Activated T-helper 17 cell treated with anti-CD3 and anti-CD28 coated beads, Interleukin-2, amount 50 U/mL, for 72 hours (primary cell): ENCODE measurements around the gene MOK. TPM values are rescaled to one million over a fixed set of nuclear protein-coding genes. Genes with fewer than 3 reads are reported as not detected.
"Not testable (repeated sequence)": the region's sequence is repeated elsewhere in the genome, so short reads cannot be mapped to it uniquely, and the experiment has no call there.

Experiments used
- ATAC-seq: fragments of 150-1000 bp; cut with Tn5 transposase; replicated peaks from 2 replicates; pipeline ENCODE4 v1.10.0; 2021; ENCODE audit warnings: mild to moderate bottlenecking, moderate library complexity
- H3K27ac Mint-ChIP-seq: one replicate; pipeline ENCODE4 v1.8.0; 2022; ENCODE audit warnings: mixed read lengths
- H3K27me3 Mint-ChIP-seq: one replicate; pipeline ENCODE4 v1.8.0; 2022; ENCODE audit warnings: mixed read lengths
- H3K36me3 Mint-ChIP-seq: one replicate; pipeline ENCODE4 v1.8.0; 2022; ENCODE audit warnings: low read depth, mild to moderate bottlenecking, mixed read lengths
- H3K4me1 Mint-ChIP-seq: one replicate; pipeline ENCODE4 v1.8.0; 2022; ENCODE audit warnings: mixed read lengths
- H3K4me3 Mint-ChIP-seq: one replicate; pipeline ENCODE4 v1.8.0; 2022; ENCODE audit warnings: mild to moderate bottlenecking, mixed read lengths
- H3K9me3 Mint-ChIP-seq: one replicate; pipeline ENCODE4 v1.8.0; 2022; ENCODE audit warnings: mixed read lengths
- total RNA-seq, 2 donors: library from RNA; stranded (reverse); gene quantifications; one replicate each; pipeline ENCODE4 v1.2.3, GENCODE V29; 2022

The MOK gene
- total RNA-seq, 2 donors from 2014 or later: 2.3 to 5.5 TPM

DNA sequence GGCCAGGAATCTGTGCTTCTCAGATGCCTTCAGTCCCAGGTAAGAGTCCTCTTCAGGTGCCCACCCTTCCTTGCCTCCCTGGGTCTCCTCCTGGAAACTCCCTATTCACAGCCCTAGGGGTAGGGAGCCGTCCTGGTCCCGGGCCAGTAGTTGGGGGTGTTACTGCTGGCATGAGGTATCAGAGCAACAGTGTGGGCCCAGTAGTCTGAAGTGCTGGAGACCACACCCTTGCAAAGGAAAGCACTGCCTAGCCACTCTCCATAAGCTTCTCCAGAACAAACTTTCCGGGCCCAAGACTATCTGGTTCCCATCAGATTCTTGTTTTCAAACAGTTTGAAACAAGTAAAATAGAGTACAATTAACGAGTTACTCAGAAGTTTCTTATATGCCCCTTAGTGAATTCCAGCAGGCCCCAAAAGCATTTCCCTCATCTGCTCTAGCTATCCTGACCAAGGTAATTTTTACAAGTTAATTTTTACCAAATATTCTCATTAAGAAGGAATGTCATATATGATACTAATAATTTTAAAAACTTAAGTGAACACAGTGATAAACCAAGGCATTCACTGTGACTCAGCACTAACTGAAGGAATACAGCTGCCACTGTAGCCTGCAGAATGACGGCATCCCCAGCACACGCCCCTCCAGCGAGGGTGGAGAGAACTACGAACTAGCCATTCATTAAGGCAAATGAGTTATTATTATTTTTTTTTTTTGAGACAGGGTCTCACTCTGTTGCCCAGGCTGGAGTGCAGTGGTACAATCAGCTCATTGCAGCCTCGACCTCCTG lies 49.4 kb downstream of the MOK start:
- no peak for ATAC-seq
- Mint-ChIP-seq H3K4me1 (no peaks in the 10 kb centered on the region), H3K27me3 (peaks cover 4% of the 10 kb centered on the region), H3K36me3 (no peaks in the 10 kb centered on the region), H3K9me3 (no peaks in the 10 kb centered on the region), H3K4me3 (no peak overlapping the region), H3K27ac (no peak overlapping the region)

DNA sequence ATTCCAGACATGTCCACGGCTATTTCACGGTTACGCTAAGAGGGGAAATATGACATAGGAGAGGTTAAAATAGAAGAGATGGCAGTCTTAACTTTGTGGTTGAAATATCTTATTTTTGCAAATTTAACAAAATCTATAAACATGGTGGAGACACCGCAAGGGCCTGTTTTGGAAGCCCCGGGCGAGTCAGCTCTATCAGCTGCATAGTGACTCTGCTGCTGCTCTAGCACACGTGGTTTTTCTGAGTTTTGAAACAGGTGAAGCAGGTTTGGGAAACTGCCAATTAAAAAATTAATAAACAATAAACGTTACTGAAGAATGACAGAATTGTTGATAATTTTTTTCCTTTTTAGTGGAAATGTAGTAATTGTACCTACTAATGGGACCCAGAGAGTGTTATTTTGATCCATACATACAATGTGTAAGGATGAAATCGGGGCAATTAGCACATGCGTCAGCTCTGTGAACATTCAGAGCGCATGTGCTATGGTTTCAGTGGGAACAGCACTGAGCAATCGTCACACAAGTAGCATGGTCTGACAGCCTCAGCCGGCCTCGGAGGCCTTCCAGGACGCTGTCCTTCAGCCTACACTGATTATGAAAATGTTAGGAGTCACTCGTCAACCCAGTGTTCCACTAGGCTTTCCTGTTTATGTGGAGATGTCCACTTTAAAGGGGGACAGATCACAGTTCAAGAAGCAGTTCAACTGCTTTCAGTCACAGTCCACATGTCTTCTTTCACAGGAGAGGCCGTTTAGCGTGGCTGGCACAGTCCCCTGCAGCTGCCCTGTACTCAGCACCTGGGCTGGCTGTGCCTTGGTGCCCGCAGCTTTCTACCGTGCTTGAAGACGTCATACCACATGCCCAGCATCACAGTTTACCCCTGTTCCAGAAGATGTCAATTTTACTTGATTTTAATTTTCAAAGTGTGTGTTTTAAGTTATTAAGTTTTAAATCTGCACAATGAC lies 51.8 kb downstream of the MOK start:
- H3K4me1 Mint-ChIP-seq: no peaks in the 10 kb centered on the region
- H3K27ac Mint-ChIP-seq: no peak overlapping the region
- H3K4me3 Mint-ChIP-seq: no peak overlapping the region
- H3K27me3 Mint-ChIP-seq: no peaks in the 10 kb centered on the region
- no peaks in the 10 kb centered on the region for H3K9me3 Mint-ChIP-seq
- H3K36me3 Mint-ChIP-seq: no peaks in the 10 kb centered on the region
- ATAC-seq: no peak

- Mint-ChIP-seq H3K27ac (no peak overlapping the region), H3K4me3 (no peak overlapping the region), H3K27me3 (no peaks in the 10 kb centered on the region), H3K4me1 (no peaks in the 10 kb centered on the region), H3K9me3 (no peaks in the 10 kb centered on the region), H3K36me3 (no peaks in the 10 kb centered on the region)
- ATAC-seq: no peak
Observed at GRCh38 chr14:102251161-102251560, 53.8 kb downstream of the MOK start.

DNA sequence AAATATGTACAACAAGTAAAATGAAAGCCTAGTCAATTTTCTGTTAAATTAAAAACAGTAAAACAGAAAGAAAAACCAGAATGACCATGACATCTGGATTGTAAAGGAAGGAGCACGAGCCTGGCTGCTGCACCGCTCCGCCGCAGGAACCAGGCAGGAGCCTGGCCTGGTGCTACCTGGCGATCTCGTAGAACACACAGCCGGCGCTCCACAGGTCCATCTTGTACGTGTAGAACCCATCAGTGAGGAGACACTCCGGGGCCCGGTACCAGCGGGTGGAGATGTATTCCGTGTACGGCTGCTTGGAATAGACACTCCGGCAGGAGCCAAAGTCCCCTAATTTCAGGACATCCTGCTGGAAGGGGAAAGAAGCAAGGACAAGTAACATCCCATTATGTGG lies 54.3 kb downstream of the MOK start:
- H3K36me3 Mint-ChIP-seq: no peaks in the 10 kb centered on the region
- H3K9me3 Mint-ChIP-seq: no peaks in the 10 kb centered on the region
- no peak overlapping the region for H3K4me3 Mint-ChIP-seq
- H3K27me3 Mint-ChIP-seq: no peaks in the 10 kb centered on the region
- no peak for ATAC-seq
- no peaks in the 10 kb centered on the region for H3K4me1 Mint-ChIP-seq
- no peak overlapping the region for H3K27ac Mint-ChIP-seq

- H3K9me3 Mint-ChIP-seq: no peaks in the 10 kb centered on the region
- no peak for ATAC-seq
- H3K27ac Mint-ChIP-seq: no peak overlapping the region
- H3K36me3 Mint-ChIP-seq: no peaks in the 10 kb centered on the region
- H3K27me3 Mint-ChIP-seq: no peaks in the 10 kb centered on the region
- H3K4me3 Mint-ChIP-seq: no peak overlapping the region
- no peaks in the 10 kb centered on the region for H3K4me1 Mint-ChIP-seq
Observed at GRCh38 chr14:102249981-102250380, 55.0 kb downstream of the MOK start.

GRCh38 chr14:102249041-102249440 lies 55.9 kb downstream of the MOK start:
- Mint-ChIP-seq H3K36me3 (no peaks in the 10 kb centered on the region), H3K4me3 (no peak overlapping the region), H3K9me3 (no peaks in the 10 kb centered on the region), H3K27ac (no peak overlapping the region), H3K27me3 (no peaks in the 10 kb centered on the region), H3K4me1 (no peaks in the 10 kb centered on the region)
- no peak for ATAC-seq

- no peak overlapping the region for H3K4me3 Mint-ChIP-seq
- ATAC-seq: no peak
- no peaks in the 10 kb centered on the region for H3K27me3 Mint-ChIP-seq
- H3K4me1 Mint-ChIP-seq: no peaks in the 10 kb centered on the region
- no peak overlapping the region for H3K27ac Mint-ChIP-seq
- H3K36me3 Mint-ChIP-seq: no peaks in the 10 kb centered on the region
- H3K9me3 Mint-ChIP-seq: no peaks in the 10 kb centered on the region
Observed at GRCh38 chr14:102248121-102248520, 56.8 kb downstream of the MOK start.

DNA sequence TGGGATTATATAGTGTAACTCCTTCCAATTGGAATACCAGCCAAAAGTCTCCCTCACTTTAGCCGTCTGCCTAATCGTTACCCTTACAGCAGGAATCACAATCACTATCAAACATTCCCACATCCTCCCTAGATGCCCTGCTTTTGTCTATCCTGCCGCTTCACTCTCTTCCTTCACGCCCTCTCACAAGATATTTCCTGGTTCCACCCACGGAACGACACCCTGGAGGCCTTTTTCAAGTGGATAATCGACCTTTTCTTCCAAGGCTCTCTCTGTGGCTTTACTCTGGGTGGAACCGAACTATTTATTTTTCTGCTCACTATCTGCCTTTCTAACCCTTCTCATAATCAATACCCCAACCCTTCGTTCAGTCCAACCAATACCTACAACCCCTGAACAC lies 58.9 kb downstream of the MOK start:
- H3K27me3 Mint-ChIP-seq: no peaks in the 10 kb centered on the region
- no peaks in the 10 kb centered on the region for H3K9me3 Mint-ChIP-seq
- H3K4me1 Mint-ChIP-seq: no peaks in the 10 kb centered on the region
- ATAC-seq: no peak
- no peaks in the 10 kb centered on the region for H3K36me3 Mint-ChIP-seq
- H3K4me3 Mint-ChIP-seq: no peak overlapping the region
- no peak overlapping the region for H3K27ac Mint-ChIP-seq

GRCh38 chr14:102243795-102244194 lies 61.2 kb downstream of the MOK start:
- H3K9me3 Mint-ChIP-seq, H3K4me3 Mint-ChIP-seq, ATAC-seq, H3K36me3 Mint-ChIP-seq, H3K27me3 Mint-ChIP-seq, H3K27ac Mint-ChIP-seq, H3K4me1 Mint-ChIP-seq: not testable (repeated sequence)

DNA sequence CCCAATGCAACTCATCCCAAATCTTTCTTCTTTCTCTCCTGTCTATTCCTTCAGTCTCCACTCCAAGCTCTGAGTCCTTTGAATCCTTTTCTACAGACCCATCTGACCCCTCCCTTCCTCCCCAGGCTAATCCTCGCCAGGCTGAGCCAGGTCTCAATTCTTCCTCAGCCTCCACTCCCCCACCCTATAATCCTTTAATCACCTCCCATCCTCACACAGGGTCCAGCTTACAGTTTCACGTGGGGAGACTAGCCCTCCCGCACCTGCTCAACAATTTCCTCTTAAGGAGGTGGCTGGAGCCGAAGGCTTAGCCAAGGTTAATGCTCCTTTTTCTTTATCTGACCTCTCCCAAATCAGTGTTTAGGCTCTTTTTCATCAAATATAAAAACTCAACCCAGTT lies 63.8 kb downstream of the MOK start:
- no peaks in the 10 kb centered on the region for H3K9me3 Mint-ChIP-seq
- no peak for ATAC-seq
- no peaks in the 10 kb centered on the region for H3K36me3 Mint-ChIP-seq
- no peak overlapping the region for H3K27ac Mint-ChIP-seq
- H3K4me3 Mint-ChIP-seq: no peak overlapping the region
- H3K4me1 Mint-ChIP-seq: no peaks in the 10 kb centered on the region
- H3K27me3 Mint-ChIP-seq: no peaks in the 10 kb centered on the region

- H3K9me3 Mint-ChIP-seq: not testable (repeated sequence)
Observed at GRCh38 chr14:102240481-102240880, 64.5 kb downstream of the MOK start.

GRCh38 chr14:102239231-102239630 lies 65.7 kb downstream of the MOK start:
- H3K36me3 Mint-ChIP-seq: no peaks in the 10 kb centered on the region
- no peaks in the 10 kb centered on the region for H3K9me3 Mint-ChIP-seq
- H3K4me3 Mint-ChIP-seq: no peak overlapping the region
- no peaks in the 10 kb centered on the region for H3K4me1 Mint-ChIP-seq
- no peak for ATAC-seq
- no peak overlapping the region for H3K27ac Mint-ChIP-seq
- no peaks in the 10 kb centered on the region for H3K27me3 Mint-ChIP-seq

More at GRCh38 chr14:102240481-102240880, 64.5 kb downstream of the MOK start:
- not testable (repeated sequence) for H3K36me3 Mint-ChIP-seq, H3K4me3 Mint-ChIP-seq, H3K27me3 Mint-ChIP-seq, ATAC-seq, H3K4me1 Mint-ChIP-seq, H3K27ac Mint-ChIP-seq

DNA sequence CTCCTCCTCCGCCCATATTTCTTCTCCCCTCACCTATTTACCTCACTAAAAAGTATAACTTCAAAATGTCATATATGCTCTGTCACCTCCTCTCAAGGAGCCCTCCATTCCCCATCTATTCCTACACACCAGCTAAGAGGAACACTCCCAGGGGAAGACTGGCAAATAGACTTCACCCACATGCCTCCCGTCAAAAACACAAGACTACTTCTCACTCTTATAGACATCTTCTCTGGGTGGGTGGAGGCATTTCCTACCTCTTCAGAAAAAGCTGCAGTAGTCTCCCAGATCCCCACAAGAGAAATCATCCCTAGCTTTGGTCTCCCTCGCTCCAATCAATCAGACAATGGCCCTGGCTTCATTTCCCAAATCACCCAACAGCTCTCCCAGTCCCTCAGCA lies 66.2 kb downstream of the MOK start:
- no peak overlapping the region for H3K4me3 Mint-ChIP-seq
- ATAC-seq: no peak
- H3K27ac Mint-ChIP-seq: no peak overlapping the region
- H3K27me3 Mint-ChIP-seq: no peaks in the 10 kb centered on the region
- H3K36me3 Mint-ChIP-seq: no peaks in the 10 kb centered on the region
- no peaks in the 10 kb centered on the region for H3K4me1 Mint-ChIP-seq
- H3K9me3 Mint-ChIP-seq: no peaks in the 10 kb centered on the region

DNA sequence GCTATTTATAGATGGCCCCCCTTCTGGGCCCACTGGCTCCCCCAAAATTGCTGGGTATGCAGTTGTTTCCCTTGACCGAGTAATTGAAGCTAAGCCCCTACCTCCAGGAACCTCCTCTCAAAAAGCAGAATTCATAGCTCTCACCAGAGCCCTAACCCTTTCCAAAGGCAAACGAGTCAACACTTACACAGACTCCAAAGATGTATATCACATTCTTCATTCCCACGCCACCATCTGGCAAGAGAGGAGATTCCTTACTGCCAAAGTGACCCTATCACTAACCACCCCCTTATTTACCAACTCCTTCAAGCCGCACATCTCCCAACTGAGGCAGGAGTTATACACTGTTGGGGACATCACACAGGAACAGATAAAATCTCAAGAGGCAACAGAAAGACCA lies 66.8 kb downstream of the MOK start:
- H3K9me3 Mint-ChIP-seq: no peaks in the 10 kb centered on the region

GRCh38 chr14:102236026-102236425 lies 68.9 kb downstream of the MOK start:
- Mint-ChIP-seq H3K27me3 (no peaks in the 10 kb centered on the region), H3K4me3 (no peak overlapping the region), H3K4me1 (no peaks in the 10 kb centered on the region), H3K9me3 (no peaks in the 10 kb centered on the region), H3K36me3 (no peaks in the 10 kb centered on the region), H3K27ac (no peak overlapping the region)
- no peak for ATAC-seq

More for the DNA sequence above, 66.8 kb downstream of the MOK start:
- H3K27me3 Mint-ChIP-seq: no peaks in the 10 kb centered on the region
- ATAC-seq: no peak
- H3K4me3 Mint-ChIP-seq: no peak overlapping the region
- H3K4me1 Mint-ChIP-seq: no peaks in the 10 kb centered on the region
- no peak overlapping the region for H3K27ac Mint-ChIP-seq
- H3K36me3 Mint-ChIP-seq: no peaks in the 10 kb centered on the region
